GM12892 (cell line): Measurements from ENCODE around the gene PTPN13.

Experiments
- POLR2A ChIP-seq: IDR thresholded peaks from 2 replicates; pipeline ENCODE4 v1.6.1; 2011; ENCODE audit warnings: low read depth, low read length, control low read depth
- POLR2AphosphoS5 ChIP-seq: IDR thresholded peaks from 2 replicates; pipeline ENCODE4 v1.6.1; 2011; ENCODE audit warnings: low read depth, low read length, control low read depth
- TAF1 ChIP-seq: IDR thresholded peaks from 2 replicates; pipeline ENCODE4 v1.6.1; 2011; ENCODE audit warnings: low read depth, mild to moderate bottlenecking, control low read depth, low read length, borderline replicate concordance

GRCh38 chr4:86835677-86836076 is 241.6 kb downstream of the PTPN13 start:
- TF ChIP-seq POLR2AphosphoS5 (no peak), POLR2A (no peak), TAF1 (no peak)
